Measurements from ENCODE around the gene DGCR2.
"Not testable (repeated sequence)": the region's sequence is repeated elsewhere in the genome, so short reads cannot be mapped to it uniquely, and the experiment has no call there.

DGCR2 gene

GRCh38 chr22:19081351-19081750 is 40.9 kb downstream of the DGCR2 start:
- no peak for TF ChIP-seq CTCF (IDR thresholded peaks at IDR 0.05; ENCODE audit: low read length, missing control alignments)

GRCh38 chr22:19080853-19081252 is 41.4 kb downstream of the DGCR2 start:
- DNase-seq (ENCODE audit: low read depth), result no peak
- no peak for TF ChIP-seq CTCF (IDR thresholded peaks at IDR 0.05; ENCODE audit: low read length, missing control alignments)
- H3K4me3 ChIP-seq (replicated peaks; ENCODE audit: low read depth, low read length), result no peak overlapping the region

More at GRCh38 chr22:19081351-19081750, 40.9 kb downstream of the DGCR2 start:
- no peak for DNase-seq (ENCODE audit: low read depth)
- H3K4me3 ChIP-seq (replicated peaks; ENCODE audit: low read depth, low read length), result no peak overlapping the region

GRCh38 chr22:19079691-19080090 is 42.5 kb downstream of the DGCR2 start:
- DNase-seq (ENCODE audit: low read depth), result no peak
- TF ChIP-seq CTCF (IDR thresholded peaks at IDR 0.05; ENCODE audit: low read length, missing control alignments), result no peak

GRCh38 chr22:19075404-19075803 is 46.8 kb downstream of the DGCR2 start:
- no peak overlapping the region for H3K4me3 ChIP-seq (replicated peaks; ENCODE audit: low read depth, low read length)
- no peak for TF ChIP-seq CTCF (IDR thresholded peaks at IDR 0.05; ENCODE audit: low read length, missing control alignments)
- no peak for DNase-seq (ENCODE audit: low read depth)

More at GRCh38 chr22:19079691-19080090, 42.5 kb downstream of the DGCR2 start:
- H3K4me3 ChIP-seq (replicated peaks; ENCODE audit: low read depth, low read length), result no peak overlapping the region

- H3K4me3 ChIP-seq (replicated peaks; ENCODE audit: low read depth, low read length); DNase-seq (ENCODE audit: low read depth): not testable (repeated sequence)
Measured at GRCh38 chr22:19072853-19073252, 49.4 kb downstream of the DGCR2 start.

- DNase-seq (ENCODE audit: low read depth), result no peak
- TF ChIP-seq CTCF (IDR thresholded peaks at IDR 0.05; ENCODE audit: low read length, missing control alignments), result no peak
- H3K4me3 ChIP-seq (replicated peaks; ENCODE audit: low read depth, low read length), result no peak overlapping the region
Measured at GRCh38 chr22:19070397-19071169, 51.6 kb downstream of the DGCR2 start.

- no peak for TF ChIP-seq CTCF (IDR thresholded peaks at IDR 0.05; ENCODE audit: low read length, missing control alignments)
- DNase-seq (ENCODE audit: low read depth), result no peak
- no peak overlapping the region for H3K4me3 ChIP-seq (replicated peaks; ENCODE audit: low read depth, low read length)
Measured at GRCh38 chr22:19069451-19069850, 52.8 kb downstream of the DGCR2 start.
